Measurements from ENCODE around the gene VSTM2A. TPM values are rescaled to one million over a fixed set of nuclear protein-coding genes. Genes with fewer than 3 reads are reported as not detected.

VSTM2A gene
- total RNA-seq, 1 experiment from 2014 or later, result not detected

GRCh38 chr7:54538122-54538521 lies 4.1 kb upstream of the VSTM2A start:
- RAD21 ChIA-PET (ENCODE audit: low non-redundant PET in 1 of 2, low total read pairs in 2 of 2, uncharacterized antibody in 2 of 2, unreplicated experiment in 2 of 2), result no interaction called here
- ATAC-seq, result no peak
- no peak for TF ChIP-seq YY1 (IDR thresholded peaks at IDR 0.05; ENCODE audit: extremely low read depth, insufficient replicate concordance, low read depth, low read length)
- TF ChIP-seq REST (IDR thresholded peaks at IDR 0.05; ENCODE audit: low read depth), result no peak
- no peak for TF ChIP-seq ATF3 (IDR thresholded peaks at IDR 0.05)
- TF ChIP-seq FOSL1 (IDR thresholded peaks at IDR 0.05; ENCODE audit: low read depth), result no peak
- TF ChIP-seq ELF1 (IDR thresholded peaks at IDR 0.05; ENCODE audit: borderline replicate concordance, low read depth), result no peak
- no peak for TF ChIP-seq ZFX (IDR thresholded peaks at IDR 0.05)
- no peak for TF ChIP-seq POLR2AphosphoS5 (IDR thresholded peaks at IDR 0.05; ENCODE audit: low read depth, low read length)
- no peak for TF ChIP-seq CBX3 (IDR thresholded peaks at IDR 0.05; ENCODE audit: low read depth)
- no peak for TF ChIP-seq ZNF274 (IDR thresholded peaks at IDR 0.05; ENCODE audit: low read depth, low read length)
- no peak for TF ChIP-seq TCF7L2 (IDR thresholded peaks at IDR 0.05; ENCODE audit: borderline replicate concordance, extremely low read depth, insufficient read depth, insufficient read length)
- no peak for TF ChIP-seq EZH2 (IDR thresholded peaks at IDR 0.05)
- no peak for TF ChIP-seq RAD21 (IDR thresholded peaks at IDR 0.05; ENCODE audit: low read depth)
- TF ChIP-seq SIN3A (IDR thresholded peaks at IDR 0.05; ENCODE audit: low read depth), result no peak
- TF ChIP-seq JUND (IDR thresholded peaks at IDR 0.05), result no peak
- TF ChIP-seq EGR1 (IDR thresholded peaks at IDR 0.05; ENCODE audit: low read depth), result no peak
- no peak for TF ChIP-seq SRF (IDR thresholded peaks at IDR 0.05; ENCODE audit: low read depth)
- no peak for TF ChIP-seq MAX (IDR thresholded peaks at IDR 0.05)

More at GRCh38 chr7:54538122-54538521, 4.1 kb upstream of the VSTM2A start:
- ChIA-PET CTCF (no interaction called here), POLR2A (no interaction called here)
- no peaks in the 10 kb centered on the region for H3K79me2 ChIP-seq (ENCODE audit: insufficient read depth, low read length)
- no peaks in the 10 kb centered on the region for H3K27me3 ChIP-seq (ENCODE audit: insufficient read depth, low read length)
- H3K4me3 ChIP-seq (replicated peaks in 1 of 2; ENCODE audit: low read depth in 1 of 2, low read length in 2 of 2), result no peak overlapping the region
- H2AFZ ChIP-seq (ENCODE audit: low read depth, low read length, poor library complexity, severe bottlenecking), result no peak overlapping the region
- H3K9me2 ChIP-seq (ENCODE audit: insufficient read depth), result no peaks in the 10 kb centered on the region
- H4K20me1 ChIP-seq (ENCODE audit: insufficient read depth), result no peaks in the 10 kb centered on the region
- intact Hi-C loops (cut with micrococcal nuclease), result no loop called here
- BruUV-seq (replicated peaks), result no TSS peak
- no peak overlapping the region for H3K4me2 ChIP-seq (ENCODE audit: low read length)
- no peak overlapping the region for H3K27ac ChIP-seq (ENCODE audit: low read depth, low read length)
- H3K4me1 ChIP-seq (ENCODE audit: control insufficient read depth in 1 of 2, insufficient read depth in 2 of 2, low read length in 2 of 2), result no peaks in the 10 kb centered on the region
- H3K36me3 ChIP-seq (ENCODE audit: control insufficient read depth in 1 of 2, insufficient read depth in 2 of 2, low read length in 2 of 2), result no peaks in the 10 kb centered on the region
- no peaks in the 10 kb centered on the region for H3K9me3 ChIP-seq (ENCODE audit: control insufficient read depth in 1 of 2, insufficient read depth in 1 of 2, low read depth in 1 of 2, low read length in 2 of 2)
- DNase-seq (ENCODE audit: low read depth, low spot score), result no peak
- no peak overlapping the region for H3K9ac ChIP-seq (ENCODE audit: low read length)

All from HCT116 (cell line).